ENCODE results near the gene POLE4.

POLE4 gene

GRCh38 chr2:74930811-74931486 lies 27.5 kb upstream of the POLE4 start:
- Mint-ChIP-seq H3K4me3 (no peak overlapping the region), H3K9me3 (no peaks in the 10 kb centered on the region), H3K27me3 (peaks cover 38% of the 10 kb centered on the region), H3K36me3 (ENCODE audit: low read depth) (no peaks in the 10 kb centered on the region), H3K4me1 (ENCODE audit: low read depth) (no peaks in the 10 kb centered on the region), H3K27ac (no peak overlapping the region)

- no peak overlapping the region for H3K27ac Mint-ChIP-seq
- no peaks in the 10 kb centered on the region for H3K36me3 Mint-ChIP-seq (ENCODE audit: low read depth)
- no peaks in the 10 kb centered on the region for H3K4me1 Mint-ChIP-seq (ENCODE audit: low read depth)
- H3K4me3 Mint-ChIP-seq = no peak overlapping the region
- H3K9me3 Mint-ChIP-seq = no peaks in the 10 kb centered on the region
- H3K27me3 Mint-ChIP-seq = peaks cover 48% of the 10 kb centered on the region
Observed at GRCh38 chr2:74931940-74932339, 26.5 kb upstream of the POLE4 start.

GRCh38 chr2:74935975-74936391 lies 22.5 kb upstream of the POLE4 start:
- no peaks in the 10 kb centered on the region for H3K9me3 Mint-ChIP-seq
- peaks cover 50% of the 10 kb centered on the region for H3K27me3 Mint-ChIP-seq
- H3K4me3 Mint-ChIP-seq = no peak overlapping the region
- no peaks in the 10 kb centered on the region for H3K36me3 Mint-ChIP-seq (ENCODE audit: low read depth)
- no peaks in the 10 kb centered on the region for H3K4me1 Mint-ChIP-seq (ENCODE audit: low read depth)
- H3K27ac Mint-ChIP-seq = no peak overlapping the region

- Mint-ChIP-seq H3K4me1 (ENCODE audit: low read depth) (no peaks in the 10 kb centered on the region), H3K36me3 (ENCODE audit: low read depth) (no peaks in the 10 kb centered on the region), H3K27ac (no peak overlapping the region), H3K27me3 (peaks cover 45% of the 10 kb centered on the region), H3K9me3 (no peaks in the 10 kb centered on the region), H3K4me3 (no peak overlapping the region)
Observed at GRCh38 chr2:74937221-74937880, 21.1 kb upstream of the POLE4 start.

DNA sequence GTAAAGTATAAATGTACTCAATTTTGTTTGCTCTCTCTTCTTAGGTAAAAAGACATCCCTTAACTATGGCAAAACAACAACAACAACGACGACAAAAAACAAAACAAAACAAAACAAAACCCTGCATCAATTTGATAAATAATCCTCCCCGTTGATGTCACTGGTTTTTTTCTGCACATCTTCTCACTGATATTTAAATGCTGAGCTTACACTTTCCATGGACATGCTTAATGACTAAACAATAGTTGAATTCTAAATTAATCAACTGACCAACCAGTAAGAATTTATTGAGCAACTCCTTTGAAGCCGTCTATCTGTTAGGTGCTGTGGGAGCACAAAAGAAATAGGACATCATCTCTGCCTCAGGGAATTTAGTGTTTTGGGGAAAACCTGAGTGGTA lies 20.2 kb upstream of the POLE4 start:
- Mint-ChIP-seq H3K36me3 (ENCODE audit: low read depth) (no peaks in the 10 kb centered on the region), H3K27ac (no peak overlapping the region), H3K9me3 (no peaks in the 10 kb centered on the region), H3K27me3 (peaks cover 39% of the 10 kb centered on the region), H3K4me1 (ENCODE audit: low read depth) (no peaks in the 10 kb centered on the region), H3K4me3 (no peak overlapping the region)

DNA sequence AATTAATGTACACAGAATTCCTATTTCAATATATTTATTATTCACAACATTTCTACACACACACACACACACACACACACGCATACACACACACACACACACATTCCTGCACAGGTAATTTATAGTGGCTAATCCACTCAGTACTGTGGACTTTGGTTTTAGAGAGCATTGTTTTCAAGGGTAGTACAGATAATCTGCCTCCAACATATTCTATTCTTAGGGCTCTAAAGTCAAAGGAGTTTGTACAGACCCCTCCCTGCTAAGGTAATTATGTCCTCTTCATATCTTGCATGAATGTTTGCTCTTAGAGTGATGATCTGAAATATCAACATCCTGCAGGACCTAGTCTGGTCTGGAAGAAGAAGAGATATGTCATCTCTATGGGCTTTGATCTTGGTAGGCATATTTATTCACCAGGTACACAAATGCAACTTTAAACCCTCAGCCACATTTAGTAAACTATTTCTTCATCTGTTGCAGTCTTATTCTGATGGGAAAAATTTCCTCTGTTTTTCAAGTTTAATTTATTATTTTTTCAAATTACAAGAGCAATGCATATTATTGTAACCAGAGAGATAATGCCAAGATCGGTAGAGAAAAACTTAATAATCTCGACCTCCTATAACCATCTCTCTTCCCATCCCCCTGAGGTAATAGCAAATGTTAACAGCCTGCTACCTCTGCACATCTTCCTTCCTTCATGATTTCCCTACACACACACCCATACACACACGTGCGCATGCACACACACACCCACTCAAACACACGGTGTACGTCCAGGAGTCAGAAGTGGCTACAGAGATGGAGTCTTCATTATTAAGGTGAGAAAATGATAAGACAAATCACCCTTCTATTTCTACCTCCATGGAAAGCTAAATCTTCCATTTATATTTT lies 18.3 kb upstream of the POLE4 start:
- Mint-ChIP-seq H3K9me3 (no peaks in the 10 kb centered on the region), H3K4me1 (ENCODE audit: low read depth) (peaks cover 2% of the 10 kb centered on the region), H3K4me3 (no peak overlapping the region), H3K27ac (no peak overlapping the region), H3K27me3 (peaks cover 29% of the 10 kb centered on the region), H3K36me3 (ENCODE audit: low read depth) (no peaks in the 10 kb centered on the region)

DNA sequence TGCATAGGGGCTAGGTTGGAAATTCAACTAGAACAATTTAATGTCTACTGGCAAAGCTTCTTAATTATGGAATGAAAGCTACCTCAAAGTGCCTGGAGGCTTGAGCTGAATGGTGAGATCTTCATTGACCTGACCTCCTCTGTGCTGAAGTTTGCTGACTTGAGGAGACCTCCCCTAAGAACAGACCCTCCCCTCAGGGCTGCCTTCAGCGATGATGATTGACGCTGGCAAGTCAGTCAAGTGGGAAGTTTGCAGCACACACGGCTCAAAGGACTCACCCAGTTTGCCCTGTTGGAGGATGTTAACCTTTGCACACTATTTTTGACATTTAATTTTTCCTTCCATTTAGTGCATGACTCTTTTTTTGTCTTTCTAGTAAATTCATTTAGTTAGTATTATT lies 17.2 kb upstream of the POLE4 start:
- Mint-ChIP-seq H3K4me3 (no peak overlapping the region), H3K9me3 (no peaks in the 10 kb centered on the region), H3K4me1 (ENCODE audit: low read depth) (peaks cover 3% of the 10 kb centered on the region), H3K36me3 (ENCODE audit: low read depth) (no peaks in the 10 kb centered on the region), H3K27me3 (peaks cover 19% of the 10 kb centered on the region), H3K27ac (no peak overlapping the region)

GRCh38 chr2:74942263-74942662 lies 16.2 kb upstream of the POLE4 start:
- Mint-ChIP-seq H3K27ac (no peak overlapping the region), H3K36me3 (ENCODE audit: low read depth) (no peaks in the 10 kb centered on the region), H3K9me3 (no peaks in the 10 kb centered on the region), H3K27me3 (peaks cover 9% of the 10 kb centered on the region), H3K4me3 (no peak overlapping the region), H3K4me1 (ENCODE audit: low read depth) (peaks cover 3% of the 10 kb centered on the region)

GRCh38 chr2:74944987-74945787 lies 13.3 kb upstream of the POLE4 start:
- H3K4me1 Mint-ChIP-seq (ENCODE audit: low read depth) = peaks cover 3% of the 10 kb centered on the region

GRCh38 chr2:74945788-74946331 lies 12.6 kb upstream of the POLE4 start:
- H3K4me3 Mint-ChIP-seq = no peak overlapping the region
- no peaks in the 10 kb centered on the region for H3K36me3 Mint-ChIP-seq (ENCODE audit: low read depth)
- no peak overlapping the region for H3K27ac Mint-ChIP-seq
- peaks cover 3% of the 10 kb centered on the region for H3K4me1 Mint-ChIP-seq (ENCODE audit: low read depth)
- H3K9me3 Mint-ChIP-seq = peaks cover 4% of the 10 kb centered on the region
- H3K27me3 Mint-ChIP-seq = no peaks in the 10 kb centered on the region

More at GRCh38 chr2:74944987-74945787, 13.3 kb upstream of the POLE4 start:
- Mint-ChIP-seq H3K27me3 (no peaks in the 10 kb centered on the region), H3K4me3 (no peak overlapping the region), H3K9me3 (peaks cover 1% of the 10 kb centered on the region), H3K27ac (no peak overlapping the region), H3K36me3 (ENCODE audit: low read depth) (no peaks in the 10 kb centered on the region)

DNA sequence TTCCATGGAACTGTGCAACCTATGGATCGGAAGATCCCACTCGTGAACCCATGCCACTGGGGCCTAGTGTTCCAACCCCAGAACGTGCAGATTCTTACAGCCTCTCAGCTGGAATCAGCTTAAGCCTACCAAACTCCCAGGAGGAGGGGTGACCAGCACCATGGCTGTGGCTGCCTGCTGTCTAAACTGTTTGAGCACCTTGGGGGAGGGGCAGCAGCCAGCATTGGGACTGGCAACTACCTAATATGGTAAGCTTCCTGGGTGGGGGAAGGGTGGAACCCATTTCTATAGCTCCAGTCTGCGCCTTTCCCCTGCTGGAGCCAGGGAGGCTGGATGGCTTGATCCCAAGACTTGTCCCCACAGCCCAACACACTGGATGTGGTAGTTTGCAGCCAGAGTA lies 10.7 kb upstream of the POLE4 start:
- H3K9me3 Mint-ChIP-seq = peaks cover 4% of the 10 kb centered on the region
- no peak overlapping the region for H3K4me3 Mint-ChIP-seq
- no peak overlapping the region for H3K27ac Mint-ChIP-seq
- peaks cover 3% of the 10 kb centered on the region for H3K4me1 Mint-ChIP-seq (ENCODE audit: low read depth)
- H3K27me3 Mint-ChIP-seq = no peaks in the 10 kb centered on the region
- H3K36me3 Mint-ChIP-seq (ENCODE audit: low read depth) = no peaks in the 10 kb centered on the region

- peaks cover 4% of the 10 kb centered on the region for H3K9me3 Mint-ChIP-seq
- H3K36me3 Mint-ChIP-seq (ENCODE audit: low read depth) = no peaks in the 10 kb centered on the region
- no peak overlapping the region for H3K4me3 Mint-ChIP-seq
- no peaks in the 10 kb centered on the region for H3K27me3 Mint-ChIP-seq
- H3K27ac Mint-ChIP-seq = no peak overlapping the region
- H3K4me1 Mint-ChIP-seq (ENCODE audit: low read depth) = peaks cover 3% of the 10 kb centered on the region
Observed at GRCh38 chr2:74948779-74949178, 9.7 kb upstream of the POLE4 start.

DNA sequence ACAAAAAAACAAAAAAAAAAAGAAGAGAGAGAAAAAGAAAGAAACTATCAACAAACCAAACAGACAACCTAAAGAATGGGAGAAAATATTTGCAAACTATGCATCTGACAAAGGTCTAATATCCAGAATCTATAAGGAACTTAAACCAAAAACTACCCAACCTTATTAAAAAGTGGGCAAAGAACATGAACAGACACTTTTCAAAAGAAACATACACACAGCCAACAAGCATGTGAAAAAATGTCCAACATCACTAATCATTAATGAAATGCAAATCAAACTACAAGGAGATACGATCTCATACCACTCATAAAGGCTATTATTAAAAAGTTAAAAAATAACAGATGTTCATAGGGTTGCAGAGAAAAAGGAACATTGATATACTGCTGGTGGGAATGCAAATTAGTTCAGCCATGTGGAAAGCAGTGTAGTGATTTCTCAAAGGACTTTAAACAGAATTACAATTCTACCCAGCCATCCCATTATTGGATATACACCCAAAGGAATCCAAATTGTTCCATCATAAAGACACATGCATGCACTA lies 7.2 kb upstream of the POLE4 start:
- no peaks in the 10 kb centered on the region for H3K27me3 Mint-ChIP-seq
- H3K4me1 Mint-ChIP-seq (ENCODE audit: low read depth) = peaks cover 4% of the 10 kb centered on the region
- no peaks in the 10 kb centered on the region for H3K36me3 Mint-ChIP-seq (ENCODE audit: low read depth)

DNA sequence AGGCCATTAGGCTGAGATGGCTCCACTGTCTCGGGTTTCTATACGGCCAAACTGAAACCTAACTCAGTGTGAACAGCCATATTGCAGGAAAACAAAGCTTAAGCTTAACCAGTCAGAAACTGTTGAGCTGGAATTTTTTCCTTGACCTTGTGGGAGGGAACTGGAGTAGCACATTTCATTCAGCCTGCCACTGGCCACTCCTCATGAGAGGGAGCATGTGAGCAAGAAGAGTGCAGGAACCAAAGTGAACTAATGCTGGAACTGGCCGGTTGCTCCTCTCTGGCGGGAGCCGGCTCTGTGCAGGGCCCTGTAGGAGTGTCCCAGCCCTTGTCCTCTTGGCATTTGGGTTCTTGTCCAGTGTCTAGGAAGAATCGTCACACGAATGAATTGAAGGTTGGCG lies 5.9 kb upstream of the POLE4 start:
- Mint-ChIP-seq H3K27ac (no peak overlapping the region), H3K36me3 (ENCODE audit: low read depth) (no peaks in the 10 kb centered on the region), H3K4me3 (no peak overlapping the region), H3K4me1 (ENCODE audit: low read depth) (peaks cover 4% of the 10 kb centered on the region), H3K9me3 (peaks cover 4% of the 10 kb centered on the region), H3K27me3 (no peaks in the 10 kb centered on the region)

More for the DNA sequence above, 7.2 kb upstream of the POLE4 start:
- Mint-ChIP-seq H3K9me3 (peaks cover 4% of the 10 kb centered on the region), H3K27ac (no peak overlapping the region), H3K4me3 (no peak overlapping the region)
